ENCODE results near the gene SIGLECL1.
"Not testable (repeated sequence)": the region's sequence is repeated elsewhere in the genome, so short reads cannot be mapped to it uniquely, and the experiment has no call there.

The SIGLECL1 gene

DNA sequence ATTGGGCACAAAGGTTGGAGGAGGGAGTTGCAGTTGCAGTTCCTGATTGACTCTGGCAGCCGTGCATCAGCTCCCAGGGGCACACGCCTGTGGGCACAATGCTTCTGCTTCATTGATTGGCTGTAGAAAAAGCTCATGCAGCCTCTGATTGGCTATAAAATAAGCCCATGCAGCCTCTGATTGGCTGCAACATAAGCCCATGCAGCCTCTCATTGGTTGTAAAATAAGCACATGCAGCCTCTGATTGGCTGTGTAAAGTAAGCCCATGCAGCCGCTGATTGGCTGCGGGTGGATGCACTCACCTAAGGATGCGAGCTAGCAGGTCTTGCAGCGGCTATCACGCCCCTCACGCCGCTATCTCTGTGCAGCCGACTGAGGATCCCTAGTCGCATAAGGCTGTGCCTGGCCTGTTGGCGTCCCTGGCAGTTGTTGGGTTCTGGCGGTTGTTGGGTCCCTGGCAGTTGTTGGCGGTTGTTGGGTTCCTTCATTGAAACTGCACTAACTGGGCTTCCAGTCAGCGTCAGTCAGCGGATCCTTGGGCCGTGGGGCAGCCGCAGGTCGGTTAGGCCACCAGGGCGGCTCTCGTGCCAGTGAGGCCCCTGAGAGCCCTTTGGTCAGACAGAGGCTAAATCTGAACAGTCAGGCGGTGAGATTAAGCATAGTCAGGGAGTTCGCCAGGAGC lies at the start of gene SIGLECL1:
SIGLECL1 (plus strand) TSS at position 295 of the 682 bp plus-strand sequence. CDS start 12,993 bp downstream, outside the sequence.
- no peak for DNase-seq

DNA sequence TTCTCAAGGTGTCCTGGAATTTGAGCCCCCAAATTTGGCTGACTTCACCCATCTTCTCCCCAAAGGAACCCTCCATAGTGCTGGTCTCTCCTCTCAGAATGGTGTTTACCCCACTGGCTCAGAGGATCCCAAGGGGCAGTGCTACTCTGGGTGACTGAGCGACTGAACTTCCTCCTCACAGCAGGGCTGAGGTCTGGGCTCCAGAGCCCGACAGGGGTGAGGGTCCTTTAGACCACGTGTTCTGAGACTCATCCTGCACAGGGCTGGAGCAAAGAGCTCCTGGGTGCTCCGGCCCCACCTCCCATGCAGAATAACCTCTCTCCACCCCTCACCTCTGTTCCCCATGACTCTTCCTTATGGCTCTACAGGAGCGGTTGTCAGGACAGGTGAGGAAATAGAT lies 49.2 kb upstream of the SIGLECL1 start:
- DNase-seq: no peak

GRCh38 chr19:51203916-51204315 lies 47.0 kb upstream of the SIGLECL1 start:
- DNase-seq: no peak

- DNase-seq: no peak
Observed at GRCh38 chr19:51204321-51204720, 46.6 kb upstream of the SIGLECL1 start.

- DNase-seq: no peak
Observed at GRCh38 chr19:51207747-51208146, 43.1 kb upstream of the SIGLECL1 start.

GRCh38 chr19:51210191-51210784 lies 40.6 kb upstream of the SIGLECL1 start:
- DNase-seq: no peak

DNA sequence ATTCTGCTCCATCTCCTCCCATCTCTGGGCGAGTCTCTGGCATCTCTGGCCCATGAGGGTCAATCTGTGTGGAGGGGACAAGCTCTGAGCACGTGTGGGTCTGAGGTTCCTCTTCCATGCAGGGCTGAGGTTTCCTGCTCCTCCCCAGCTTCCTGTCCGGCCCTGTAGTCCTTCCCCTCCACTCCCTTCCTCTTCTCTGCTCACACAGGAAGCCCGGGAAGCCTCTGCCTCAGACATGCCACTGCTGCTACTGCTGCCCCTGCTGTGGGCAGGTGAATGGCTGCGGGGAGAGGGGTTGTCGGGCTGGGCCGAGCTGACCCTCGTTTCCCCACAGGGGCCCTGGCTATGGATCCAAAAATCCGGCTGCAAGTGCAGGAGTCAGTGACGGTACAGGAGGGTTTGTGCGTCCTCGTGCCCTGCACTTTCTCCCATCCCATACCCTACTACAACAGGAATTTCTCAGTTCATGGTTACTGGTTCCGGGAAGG lies 40.0 kb upstream of the SIGLECL1 start:
- DNase-seq: not testable (repeated sequence)

- no peak for DNase-seq
Observed at GRCh38 chr19:51211833-51212232, 39.0 kb upstream of the SIGLECL1 start.

DNA sequence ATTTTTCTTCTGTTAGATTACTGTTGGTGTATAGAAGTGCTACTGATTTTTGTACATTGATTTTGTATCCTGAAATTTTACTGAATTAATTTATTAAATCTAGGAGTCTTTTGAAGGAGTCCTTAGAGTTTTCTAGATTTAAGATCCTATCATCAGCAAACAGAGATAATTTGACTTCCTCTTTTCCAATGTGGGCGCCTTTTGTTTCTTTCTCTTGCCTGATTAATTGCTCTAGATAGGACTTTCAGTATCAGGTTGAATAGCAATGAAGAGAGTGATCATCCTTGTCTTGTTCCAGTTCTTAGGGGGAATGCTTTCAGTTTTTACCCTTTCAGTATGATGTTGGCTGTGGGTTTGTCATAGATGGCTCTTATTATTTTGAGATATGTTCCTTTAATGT lies 31.6 kb upstream of the SIGLECL1 start:
- DNase-seq: no peak

DNA sequence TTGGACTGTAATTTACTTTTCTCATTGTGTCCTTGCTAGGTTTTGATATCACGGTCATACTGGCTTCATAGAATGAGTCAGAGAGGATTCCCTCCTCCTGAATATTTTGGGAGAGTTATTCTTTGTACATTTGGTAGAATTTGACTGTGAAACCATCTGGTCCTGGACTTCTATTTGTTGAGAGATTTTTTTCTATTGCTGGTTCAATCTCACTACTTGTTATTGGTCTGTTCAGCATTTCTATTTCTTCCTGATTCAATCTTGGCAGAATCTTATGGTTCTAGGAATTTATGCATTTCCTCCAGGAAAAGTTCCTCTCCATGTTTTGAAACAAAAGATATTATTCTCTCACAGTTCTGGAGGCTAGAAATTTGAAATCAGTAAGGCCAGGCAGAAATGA lies 30.9 kb upstream of the SIGLECL1 start:
- DNase-seq: no peak

DNA sequence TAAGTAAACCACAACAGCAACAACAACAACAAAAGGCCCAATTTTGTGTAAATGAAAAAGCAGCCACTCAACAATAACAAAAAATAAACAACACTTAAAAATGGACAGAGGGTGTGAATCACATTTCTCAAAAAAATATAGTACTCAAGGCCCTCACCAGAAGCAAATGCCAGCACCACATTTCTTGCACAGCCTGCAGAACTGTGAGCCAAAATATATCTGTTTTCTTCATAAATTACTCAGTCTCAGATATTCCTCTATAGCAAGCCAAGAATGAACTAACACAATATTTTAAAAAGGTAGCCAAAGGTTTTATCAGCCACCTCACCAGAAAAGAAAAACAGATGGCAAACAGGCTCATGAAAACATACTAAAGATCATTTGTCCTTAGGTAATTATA lies 29.9 kb upstream of the SIGLECL1 start:
- DNase-seq: no peak

- DNase-seq: no peak
Observed at GRCh38 chr19:51224163-51224641, 26.7 kb upstream of the SIGLECL1 start.

- DNase-seq: not testable (repeated sequence)
Observed at GRCh38 chr19:51224898-51225393, 25.9 kb upstream of the SIGLECL1 start, which contains the start of gene CD33. Gene CD33, plus strand, starts transcription at chr19:51225080. Its CDS starts 39 bp downstream, at chr19:51225119.

- no peak for DNase-seq
Observed at GRCh38 chr19:51226067-51226466, 24.8 kb upstream of the SIGLECL1 start.

DNA sequence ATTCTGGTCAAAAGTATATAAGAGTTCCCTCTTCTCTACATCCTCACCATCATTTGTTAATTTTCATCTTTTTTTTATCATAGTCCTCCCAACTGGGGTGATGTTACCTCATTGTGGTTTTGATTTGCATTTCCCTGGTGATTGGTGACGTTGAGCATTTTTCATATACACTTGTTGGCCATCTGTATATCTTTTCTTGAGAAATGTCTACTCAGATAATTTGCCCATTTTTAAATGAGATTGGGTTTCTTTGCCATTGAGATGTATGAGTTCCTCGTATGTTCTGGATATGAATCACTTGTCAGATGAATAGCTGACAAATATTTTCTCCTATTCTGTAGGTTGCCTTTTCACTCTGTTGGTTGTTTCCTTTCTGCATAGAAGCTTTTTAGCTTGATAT lies 23.6 kb upstream of the SIGLECL1 start:
- DNase-seq: no peak

DNA sequence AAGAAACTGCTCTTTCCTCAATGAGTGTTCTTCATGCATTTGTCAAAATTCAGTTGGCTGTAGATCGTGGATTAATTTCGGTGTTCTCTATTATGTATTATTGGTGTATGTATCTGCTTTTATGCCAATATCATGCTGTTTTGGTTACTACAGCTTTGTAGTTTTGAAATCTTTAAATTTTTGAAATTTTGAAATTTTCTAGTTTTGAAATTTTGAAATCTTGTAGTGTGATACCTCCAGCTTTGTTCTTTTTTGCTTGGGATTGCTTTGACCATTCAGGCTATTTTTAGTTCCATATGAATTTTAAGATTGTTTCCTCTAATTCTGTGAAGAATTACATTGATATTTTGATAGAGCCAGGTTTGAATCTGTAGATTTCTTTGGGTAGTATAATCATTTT lies 22.9 kb upstream of the SIGLECL1 start:
- DNase-seq: no peak

GRCh38 chr19:51240866-51241265 lies 10.0 kb upstream of the SIGLECL1 start:
- no peak for DNase-seq

GRCh38 chr19:51242881-51243630 lies 7.8 kb upstream of the SIGLECL1 start:
- DNase-seq: no peak

GRCh38 chr19:51246164-51246552 lies 4.7 kb upstream of the SIGLECL1 start:
- no peak for DNase-seq

GRCh38 chr19:51247972-51248590 lies 2.8 kb upstream of the SIGLECL1 start:
- DNase-seq: no peak

DNA sequence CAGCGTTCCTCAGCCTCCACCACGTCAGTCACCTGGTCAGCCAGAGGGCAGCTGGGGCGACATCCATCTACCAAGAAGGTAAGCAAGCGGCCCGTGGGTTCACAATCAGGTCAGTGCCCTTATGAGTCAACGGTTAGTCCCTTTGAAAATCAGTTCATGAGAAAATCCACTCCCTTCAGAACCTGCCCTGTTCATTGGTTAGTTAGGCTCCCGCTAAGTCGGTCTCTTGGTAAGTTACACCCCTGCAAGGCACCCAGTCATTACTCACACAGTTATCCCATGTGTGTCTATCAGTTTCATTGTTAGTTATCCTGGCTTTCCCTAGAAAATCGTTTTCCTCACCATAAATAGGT lies 564 bp downstream of the SIGLECL1 start:
- no peak for DNase-seq

DNA sequence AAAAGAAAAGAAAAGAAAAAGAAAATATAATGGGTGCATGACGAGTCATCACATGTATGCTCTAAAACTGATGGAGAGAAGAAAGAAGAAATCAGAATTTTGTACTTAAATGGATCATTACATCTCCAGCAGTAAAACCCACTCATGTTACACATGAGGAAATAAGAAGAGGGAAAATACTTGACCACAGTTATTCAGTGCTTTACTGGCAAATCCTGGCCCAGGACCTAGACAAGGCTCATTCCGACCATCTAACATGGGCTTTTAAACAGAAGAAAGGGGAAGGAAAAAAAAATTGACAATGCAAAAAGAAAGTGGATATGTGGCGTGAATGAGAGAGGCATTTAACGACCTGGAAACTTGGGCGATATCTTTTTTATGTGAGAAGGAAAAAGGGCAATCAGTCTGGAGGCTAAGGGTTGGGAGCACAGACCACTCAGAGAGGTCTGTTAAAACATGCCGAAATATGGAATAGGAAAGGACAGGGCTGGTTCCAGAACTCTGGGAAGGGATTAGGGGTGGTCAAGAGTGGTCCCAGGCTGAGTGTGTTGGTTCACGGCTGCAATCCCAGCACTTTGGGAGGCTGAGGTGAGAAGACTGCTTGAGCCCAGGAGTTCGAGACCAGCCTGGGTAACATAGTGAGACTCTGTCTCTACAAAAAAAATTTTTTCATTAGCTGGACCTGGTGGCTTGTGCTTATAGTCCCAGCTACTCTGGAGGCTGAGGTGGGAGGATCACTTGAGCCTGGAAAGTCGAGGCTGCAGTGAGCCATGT lies 1.6 kb downstream of the SIGLECL1 start:
- no peak for DNase-seq

All from fibroblast of upper back skin (primary cell).